HCT116 (cell line): ENCODE results near the gene APP. TPM values are rescaled to one million over a fixed set of nuclear protein-coding genes. Genes with fewer than 3 reads are reported as not detected.

Source experiments
- ATAC-seq: fragments of 200-7000 bp; cut with Tn5 transposase; 2 replicates; pipeline ENCODE4 v1.9.1; 2020; ENCODE audit warnings: mild to moderate bottlenecking, moderate library complexity
- BruUV-seq: library from RNA; stranded (reverse); fragments of 400-500 nt; replicated peaks from 2 replicates; lab custom pipeline; 2021; lab: Mats Ljungman, UMichigan
- CTCF ChIA-PET: fragments of 300-600 bp; sonication (Branson Sonifier 250); formaldehyde crosslinking; loops from one replicate; lab custom pipeline; 2021; ENCODE audit warnings: antibody characterized with exemption; lab: Charles Lee
- POLR2A ChIA-PET: fragments of 300-600, 350-600 bp; sonication (Branson Sonifier 250); formaldehyde crosslinking; loops from one replicate; lab custom pipeline; 2021; ENCODE audit warnings: antibody characterized with exemption; lab: Charles Lee
- RAD21 ChIA-PET, 2 experiments: fragments of 300-600 bp; sonication (Branson Sonifier 250); formaldehyde crosslinking; loops; one replicate each; lab custom pipeline; 2023; ENCODE audit warnings: low total read pairs in 2 of 2; ENCODE audit not compliant: uncharacterized antibody in 2 of 2, unreplicated experiment in 2 of 2, low non-redundant PET in 1 of 2; lab: Charles Lee
- DNase-seq: peaks from one replicate; pipeline ENCODE4 v3.0.0-alpha.2; 2010; ENCODE audit warnings: low read depth, low spot score
- H2AFZ ChIP-seq: fragments of 200-600 bp; shearing (Covaris generic), sonication (generic); 2 replicates; pipeline ENCODE4 v1.6.1; 2017; ENCODE audit warnings: low read depth, mixed run types, mixed read lengths, antibody characterized with exemption, low read length; ENCODE audit not compliant: poor library complexity, severe bottlenecking
- H3K27ac ChIP-seq: 2 replicates; pipeline ENCODE4 v1.5.1; 2012; ENCODE audit warnings: low read depth, low read length
- H3K27me3 ChIP-seq: fragments of 200-600 bp; sonication (generic); 2 replicates; pipeline ENCODE4 v1.6.1; 2016; ENCODE audit warnings: mixed run types, low read length, mixed read lengths; ENCODE audit not compliant: insufficient read depth
- H3K36me3 ChIP-seq, 2 experiments: fragments of 200-500 bp in 1 of 2; fragments of 200-600 bp in 1 of 2; sonication (Bioruptor generic) in 1 of 2; sonication (generic) in 1 of 2; 2 replicates each; pipeline versions ENCODE4 v1.5.1 to v1.6.1; 2014 to 2016; ENCODE audit warnings: low read length in 2 of 2, inconsistent platforms in 1 of 2, mixed read lengths in 1 of 2, mixed run types in 1 of 2; ENCODE audit not compliant: insufficient read depth in 2 of 2, control insufficient read depth in 1 of 2
- H3K4me1 ChIP-seq, 2 experiments: fragments of 200-600 bp in 1 of 2; sonication (generic) in 1 of 2; 2 replicates each; pipeline versions ENCODE4 v1.5.1 to v1.6.1; 2012 to 2017; ENCODE audit warnings: low read length in 2 of 2, inconsistent platforms in 1 of 2, mild to moderate bottlenecking in 1 of 2, mixed read lengths in 1 of 2, mixed run types in 1 of 2, moderate library complexity in 1 of 2; ENCODE audit not compliant: insufficient read depth in 2 of 2, control insufficient read depth in 1 of 2
- H3K4me2 ChIP-seq: fragments of 200-600 bp; sonication (generic); 2 replicates; pipeline ENCODE4 v1.6.1; 2017; ENCODE audit warnings: mixed run types, low read length, mixed read lengths
- H3K4me3 ChIP-seq, 2 experiments: fragments of 200-600 bp in 1 of 2; sonication (generic) in 1 of 2; replicated peaks in 1 of 2; 2 replicates each; pipeline ENCODE4 v1.5.1; 2011 to 2016; ENCODE audit warnings: low read length in 2 of 2, control low read depth in 1 of 2, low read depth in 1 of 2, mild to moderate bottlenecking in 1 of 2, mixed read lengths in 1 of 2, mixed run types in 1 of 2
- H3K79me2 ChIP-seq: fragments of 200-600 bp; sonication (generic); 2 replicates; pipeline ENCODE4 v1.6.1; 2017; ENCODE audit warnings: mild to moderate bottlenecking, mixed run types, low read length, moderate library complexity, mixed read lengths; ENCODE audit not compliant: insufficient read depth
- H3K9ac ChIP-seq: fragments of 200-600 bp; sonication (generic); 2 replicates; pipeline ENCODE4 v1.6.1; 2016; ENCODE audit warnings: low read length, mixed read lengths
- H3K9me2 ChIP-seq: fragments of 200-600 bp; sonication (generic), shearing (Covaris generic); 2 replicates; pipeline ENCODE4 v1.6.1; 2017; ENCODE audit warnings: mixed run types, mild to moderate bottlenecking, moderate library complexity; ENCODE audit not compliant: insufficient read depth
- H3K9me3 ChIP-seq, 2 experiments: fragments of 200-500 bp in 1 of 2; fragments of 200-600 bp in 1 of 2; sonication (Bioruptor generic) in 1 of 2; sonication (generic) in 1 of 2; 2 replicates each; pipeline ENCODE4 v1.6.1; 2014 to 2017; ENCODE audit warnings: low read length in 2 of 2, mixed read lengths in 2 of 2, inconsistent platforms in 1 of 2, low read depth in 1 of 2, mild to moderate bottlenecking in 1 of 2, mixed run types in 1 of 2, moderate library complexity in 1 of 2; ENCODE audit not compliant: control insufficient read depth in 1 of 2, insufficient read depth in 1 of 2
- H4K20me1 ChIP-seq: fragments of 200-600 bp; sonication (generic), shearing (Covaris generic); 2 replicates; pipeline ENCODE4 v1.6.1; 2017; ENCODE audit warnings: mixed run types, mild to moderate bottlenecking, moderate library complexity; ENCODE audit not compliant: insufficient read depth
- ATF3 ChIP-seq: IDR thresholded peaks from 2 replicates; pipeline ENCODE4 v1.6.1; 2012
- CBX3 ChIP-seq: IDR thresholded peaks from 2 replicates; pipeline ENCODE4 v1.6.1; 2012; ENCODE audit warnings: low read depth
- CEBPB ChIP-seq: IDR thresholded peaks from 2 replicates; pipeline ENCODE4 v1.6.1; 2012; ENCODE audit warnings: low read depth
- CTCF ChIP-seq, 3 experiments: fragments of 200-600 bp in 1 of 3; sonication (generic) in 1 of 3; IDR thresholded peaks in 2 of 3; conservative IDR thresholded peaks in 1 of 3; 2 replicates each; pipeline ENCODE4 v1.5.1; 2012 to 2017; ENCODE audit warnings: low read depth in 2 of 3, low read length in 2 of 3, antibody characterized with exemption in 1 of 3, borderline replicate concordance in 1 of 3, control low read depth in 1 of 3, mild to moderate bottlenecking in 1 of 3, mixed read lengths in 1 of 3, mixed run types in 1 of 3, moderate library complexity in 1 of 3; ENCODE audit not compliant: insufficient read depth in 1 of 3
- EGR1 ChIP-seq: IDR thresholded peaks from 2 replicates; pipeline ENCODE4 v1.6.1; 2012; ENCODE audit warnings: low read depth
- ELF1 ChIP-seq: IDR thresholded peaks from 2 replicates; pipeline ENCODE4 v1.6.1; 2012; ENCODE audit warnings: low read depth, borderline replicate concordance
- EZH2 ChIP-seq: fragments of 200-600 bp; sonication (generic); IDR thresholded peaks from 2 replicates; pipeline ENCODE4 v1.6.1; 2017; ENCODE audit warnings: antibody characterized with exemption, mixed run types
- EZH2phosphoT487 ChIP-seq: fragments of 200-600 bp; IDR thresholded peaks from 2 replicates; pipeline ENCODE4 v1.6.1; 2018; ENCODE audit warnings: antibody characterized with exemption, borderline replicate concordance
- FOSL1 ChIP-seq: IDR thresholded peaks from 2 replicates; pipeline ENCODE4 v1.6.1; 2012; ENCODE audit warnings: low read depth
- JUND ChIP-seq: IDR thresholded peaks from 2 replicates; pipeline ENCODE4 v1.6.1; 2012
- POLR2A ChIP-seq: IDR thresholded peaks from 2 replicates; pipeline ENCODE4 v1.7.0; 2011; ENCODE audit warnings: borderline replicate concordance; ENCODE audit not compliant: insufficient read depth, insufficient read length; ENCODE audit errors: extremely low read depth
- POLR2AphosphoS5 ChIP-seq: IDR thresholded peaks from 2 replicates; pipeline ENCODE4 v1.6.1; 2011; ENCODE audit warnings: mild to moderate bottlenecking, low read depth, low read length, moderate library complexity
- RAD21 ChIP-seq: IDR thresholded peaks from 2 replicates; pipeline ENCODE4 v1.6.1; 2012; ENCODE audit warnings: low read depth, mild to moderate bottlenecking
- REST ChIP-seq: IDR thresholded peaks from 2 replicates; pipeline ENCODE4 v1.6.1; 2012; ENCODE audit warnings: low read depth
- SIN3A ChIP-seq: IDR thresholded peaks from 2 replicates; pipeline ENCODE4 v1.6.1; 2012; ENCODE audit warnings: low read depth
- SRF ChIP-seq: IDR thresholded peaks from 2 replicates; pipeline ENCODE4 v1.6.1; 2012; ENCODE audit warnings: low read depth
- YY1 ChIP-seq: IDR thresholded peaks from 2 replicates; pipeline ENCODE4 v1.6.1; 2011; ENCODE audit warnings: low read length, low read depth, moderate library complexity, mild to moderate bottlenecking; ENCODE audit not compliant: insufficient replicate concordance; ENCODE audit errors: extremely low read depth
- ZBTB33 ChIP-seq: IDR thresholded peaks from 2 replicates; pipeline ENCODE4 v1.6.1; 2011; ENCODE audit warnings: mild to moderate bottlenecking, low read length, moderate library complexity; ENCODE audit not compliant: insufficient replicate concordance; ENCODE audit errors: extremely low read depth
- ZFX ChIP-seq: fragments of 450-650 bp; IDR thresholded peaks from 2 replicates; pipeline ENCODE4 v1.6.1; 2017
- ZNF274 ChIP-seq: fragments of 200-500 bp; sonication (Bioruptor generic); IDR thresholded peaks from 2 replicates; pipeline ENCODE4 v1.6.1; 2014; ENCODE audit warnings: mild to moderate bottlenecking, low read depth, low read length, inconsistent platforms
- intact Hi-C: fragments of 100-400 bp; cut with micrococcal nuclease; formaldehyde crosslinking; loops from 2 replicates; pipeline ENCODE4 v1.10.0; 2022
- total RNA-seq: library from RNA; stranded (reverse); gene quantifications from one replicate; pipeline ENCODE4 v1.2.1, GENCODE V29; 2021; ENCODE audit not compliant: unreplicated experiment

The APP gene
- total RNA-seq, 1 experiment from 2014 or later = 267 TPM

GRCh38 chr21:26177746-26178426 is 7.3 kb upstream of the APP start:
- Histone ChIP-seq H4K20me1 (no peaks in the 10 kb centered on the region), H3K27me3 (no peaks in the 10 kb centered on the region), H3K79me2 (no peaks in the 10 kb centered on the region), H3K9me3 (no peaks in the 10 kb centered on the region), H3K4me1 (no peaks in the 10 kb centered on the region), H3K27ac (no peak overlapping the region), H3K36me3 (no peaks in the 10 kb centered on the region), H3K4me2 (no peak overlapping the region), H3K9me2 (no peaks in the 10 kb centered on the region; the same call in 1 of the 2 replicates), H2AFZ (no peak overlapping the region), H3K9ac (no peak overlapping the region), H3K4me3 (no peak overlapping the region)
- no TSS peak for BruUV-seq
- DNase-seq = no peak
- no peak for ATAC-seq
- ChIA-PET POLR2A (interaction anchor here (0.9 kb wide), 1 partner anchor 10 kb away, joined by 3 read pairs; no protein-coding TSS in a partner anchor), RAD21 (no interaction called here), CTCF (no interaction called here)
- TF ChIP-seq ELF1 (no peak), POLR2AphosphoS5 (no peak), REST (no peak), ZFX (no peak), ZNF274 (no peak), EGR1 (no peak), FOSL1 (no peak), ZBTB33 (no peak), SRF (no peak), SIN3A (no peak), POLR2A (no peak), EZH2phosphoT487 (no peak), JUND (no peak), CBX3 (no peak), ATF3 (no peak), RAD21 (no peak), EZH2 (no peak), CTCF (IDR thresholded peaks at IDR 0.05 in 2 of 3, conservative IDR thresholded peaks at IDR 0.05 in 1 of 3; ENCODE audit: borderline replicate concordance in 1 of 3, insufficient read depth in 1 of 3, low read depth in 2 of 3, low read length in 2 of 3) (no peak), CEBPB (no peak), YY1 (no peak)
- intact Hi-C loops = no loop called here
